Measurements from ENCODE around the gene PREP. TPM values are rescaled to one million over a fixed set of nuclear protein-coding genes. Genes with fewer than 3 reads are reported as not detected.

PREP gene
- total and polyA plus RNA-seq, 9 donors: 12.5 to 34.2 (median 21.8) TPM

GRCh38 chr6:105278035-105278434 lies 124.8 kb downstream of the PREP start:
- no peak for DNase-seq
- intact Hi-C loops (cut with DNase I): no loop called here
- Histone ChIP-seq H3K27ac (no peak overlapping the region), H3K9me3 (no peaks in the 10 kb centered on the region), H3K4me3 (no peak overlapping the region), H3K27me3 (no peaks in the 10 kb centered on the region), H3K4me1 (ENCODE audit: insufficient read depth) (no peaks in the 10 kb centered on the region), H3K36me3 (no peaks in the 10 kb centered on the region)
- TF ChIP-seq CTCF (IDR thresholded peaks at IDR 0.05) (no peak), POLR2A (IDR thresholded peaks at IDR 0.05) (no peak), EP300 (IDR thresholded peaks at IDR 0.05) (no peak)
- WGBS, 3 donors: 90 to 94% (median 93%) methylated on average over 20 of the region's 20 CpGs

GRCh38 chr6:105276374-105276773 lies 126.5 kb downstream of the PREP start:
- DNase-seq: no peak
- intact Hi-C loops (cut with DNase I): no loop called here
- Histone ChIP-seq H3K36me3 (no peaks in the 10 kb centered on the region), H3K9me3 (no peaks in the 10 kb centered on the region), H3K27me3 (no peaks in the 10 kb centered on the region), H3K27ac (no peak overlapping the region), H3K4me3 (no peak overlapping the region), H3K4me1 (ENCODE audit: insufficient read depth) (no peaks in the 10 kb centered on the region)
- TF ChIP-seq EP300 (IDR thresholded peaks at IDR 0.05) (no peak), CTCF (IDR thresholded peaks at IDR 0.05) (no peak), POLR2A (IDR thresholded peaks at IDR 0.05) (no peak)
- WGBS, 3 donors: 93 to 98% (median 97%) methylated on average over 3 of the region's 3 CpGs

GRCh38 chr6:105275542-105275941 lies 127.3 kb downstream of the PREP start:
- no peak for TF ChIP-seq EP300 (IDR thresholded peaks at IDR 0.05)
- TF ChIP-seq CTCF (IDR thresholded peaks at IDR 0.05): no peak
- no peak for TF ChIP-seq POLR2A (IDR thresholded peaks at IDR 0.05)
- H3K27me3 ChIP-seq: no peaks in the 10 kb centered on the region
- H3K4me3 ChIP-seq: no peak overlapping the region
- H3K4me1 ChIP-seq (ENCODE audit: insufficient read depth): no peaks in the 10 kb centered on the region
- no peak for DNase-seq
- no peaks in the 10 kb centered on the region for H3K36me3 ChIP-seq
- WGBS, 3 donors: 96 to 98% (median 96%) methylated on average over 2 of the region's 2 CpGs
- H3K9me3 ChIP-seq: no peaks in the 10 kb centered on the region
- intact Hi-C loops (cut with DNase I): no loop called here
- H3K27ac ChIP-seq: no peak overlapping the region

GRCh38 chr6:105274678-105275077 lies 128.2 kb downstream of the PREP start:
- no peaks in the 10 kb centered on the region for H3K27me3 ChIP-seq
- no peak overlapping the region for H3K4me3 ChIP-seq
- no peak for TF ChIP-seq POLR2A (IDR thresholded peaks at IDR 0.05)
- no peak for TF ChIP-seq CTCF (IDR thresholded peaks at IDR 0.05)
- no peak for TF ChIP-seq EP300 (IDR thresholded peaks at IDR 0.05)
- intact Hi-C loops (cut with DNase I): no loop called here
- H3K27ac ChIP-seq: no peak overlapping the region
- DNase-seq: no peak
- no peaks in the 10 kb centered on the region for H3K4me1 ChIP-seq (ENCODE audit: insufficient read depth)
- H3K9me3 ChIP-seq: no peaks in the 10 kb centered on the region
- H3K36me3 ChIP-seq: no peaks in the 10 kb centered on the region
- WGBS, 3 donors: 96% methylated on average over 4 of the region's 4 CpGs

GRCh38 chr6:105273589-105273988 lies 129.3 kb downstream of the PREP start:
- Histone ChIP-seq H3K4me1 (ENCODE audit: insufficient read depth) (no peaks in the 10 kb centered on the region), H3K36me3 (no peaks in the 10 kb centered on the region), H3K9me3 (no peaks in the 10 kb centered on the region), H3K27ac (no peak overlapping the region), H3K27me3 (no peaks in the 10 kb centered on the region), H3K4me3 (no peak overlapping the region)
- intact Hi-C loops (cut with DNase I): no loop called here
- TF ChIP-seq CTCF (IDR thresholded peaks at IDR 0.05): no peak
- no peak for TF ChIP-seq POLR2A (IDR thresholded peaks at IDR 0.05)
- no peak for TF ChIP-seq EP300 (IDR thresholded peaks at IDR 0.05)
- 69 to 79% (median 74%) methylated on average over 8 of the region's 8 CpGs for WGBS, 3 donors
- no peak for DNase-seq

Data from ovary (tissue), 9 donors.